Midbrain (tissue), 1 donor: ENCODE measurements around the gene TMTC2.
A peak's percentile ranks its signal among the peaks of the same experiment; 100 is the strongest.
"Not testable (repeated sequence)": the region's sequence is repeated elsewhere in the genome, so short reads cannot be mapped to it uniquely, and the experiment has no call there.

Source experiments
- DNase-seq: peaks from one replicate; lab custom pipeline; 2025; lab: John Stamatoyannopoulos, UW

Gene TMTC2

GRCh38 chr12:83082690-83083276 is 396.1 kb downstream of the TMTC2 start:
- no peak for DNase-seq

GRCh38 chr12:83083616-83084015 is 396.9 kb downstream of the TMTC2 start:
- DNase-seq: no peak

- DNase-seq: no peak
Observed at GRCh38 chr12:83084516-83085234, 398.0 kb downstream of the TMTC2 start.

- DNase-seq: no peak
Observed at GRCh38 chr12:83086023-83086422, 399.3 kb downstream of the TMTC2 start.

- DNase-seq: no peak
Observed at GRCh38 chr12:83089575-83089974, 402.9 kb downstream of the TMTC2 start.

GRCh38 chr12:83092129-83092528 is 405.4 kb downstream of the TMTC2 start:
- no peak for DNase-seq

- no peak for DNase-seq
Observed at GRCh38 chr12:83092606-83093005, 405.9 kb downstream of the TMTC2 start.

GRCh38 chr12:83093426-83093825 is 406.7 kb downstream of the TMTC2 start:
- no peak for DNase-seq

- peak; percentile 26 for DNase-seq
Observed at GRCh38 chr12:83097643-83098342, 411.1 kb downstream of the TMTC2 start.

- no peak for DNase-seq
Observed at GRCh38 chr12:83099436-83099835, 412.7 kb downstream of the TMTC2 start.

- no peak for DNase-seq
Observed at GRCh38 chr12:83102499-83102898, 415.8 kb downstream of the TMTC2 start.

- no peak for DNase-seq
Observed at GRCh38 chr12:83106873-83107272, 420.2 kb downstream of the TMTC2 start.

- DNase-seq: no peak
Observed at GRCh38 chr12:83110424-83110823, 423.7 kb downstream of the TMTC2 start.

GRCh38 chr12:83113945-83114344 is 427.2 kb downstream of the TMTC2 start:
- no peak for DNase-seq

GRCh38 chr12:83114966-83115365 is 428.3 kb downstream of the TMTC2 start:
- DNase-seq: no peak

GRCh38 chr12:83117926-83118325 is 431.2 kb downstream of the TMTC2 start:
- not testable (repeated sequence) for DNase-seq

GRCh38 chr12:83121897-83122622 is 435.4 kb downstream of the TMTC2 start:
- no peak for DNase-seq

GRCh38 chr12:83122623-83122934 is 435.9 kb downstream of the TMTC2 start:
- no peak for DNase-seq

GRCh38 chr12:83123039-83123438 is 436.3 kb downstream of the TMTC2 start:
- DNase-seq: no peak

GRCh38 chr12:83128540-83128939 is 441.8 kb downstream of the TMTC2 start:
- DNase-seq: no peak

GRCh38 chr12:83130178-83130577 is 443.5 kb downstream of the TMTC2 start:
- no peak for DNase-seq

GRCh38 chr12:83132360-83132759 is 445.7 kb downstream of the TMTC2 start:
- no peak for DNase-seq

- DNase-seq: no peak
Observed at GRCh38 chr12:83136411-83136810, 449.7 kb downstream of the TMTC2 start.
